HepG2 (cell line): ENCODE data around the gene IGFL1. TPM values are rescaled to one million over a fixed set of nuclear protein-coding genes. Genes with fewer than 3 reads are reported as not detected.
A peak's percentile ranks its signal among the peaks of the same experiment; 100 is the strongest.

ENCODE experiments used
- CCAR2 ChIP-seq: fragments of 200-400 bp; formaldehyde crosslinking; optimal IDR thresholded peaks from 2 replicates; pipeline ENCODE3; 2018; ENCODE audit warnings: low read depth, mild to moderate bottlenecking, low read length, moderate library complexity
- DPF2 ChIP-seq: sonication (generic); formaldehyde crosslinking; IDR thresholded peaks from 2 replicates; pipeline ENCODE4 v1.4.0; 2020; ENCODE audit warnings: mild to moderate bottlenecking, low read depth, missing genetic modification reagents, borderline replicate concordance
- EEA1 ChIP-seq: sonication (generic); formaldehyde crosslinking; IDR thresholded peaks from 2 replicates; pipeline ENCODE4 v1.5.1; 2020; ENCODE audit warnings: mild to moderate bottlenecking, missing genetic modification reagents, borderline replicate concordance
- FOSL1 ChIP-seq: sonication (generic); formaldehyde crosslinking; IDR thresholded peaks from 2 replicates; pipeline ENCODE4 v1.9.0; 2021; ENCODE audit warnings: missing genetic modification reagents, borderline replicate concordance
- FOXA3 ChIP-seq: IDR thresholded peaks from 2 replicates; pipeline ENCODE4 v1.6.1; 2016; ENCODE audit warnings: missing genetic modification reagents, missing compliant biosample characterization
- GPN1 ChIP-seq: sonication (generic); formaldehyde crosslinking; IDR thresholded peaks from 2 replicates; pipeline ENCODE4 v1.5.1; 2020; ENCODE audit warnings: missing genetic modification reagents, borderline replicate concordance
- JUND ChIP-seq: sonication (generic); formaldehyde crosslinking; IDR thresholded peaks from 2 replicates; pipeline ENCODE4 v1.8.0; 2022; ENCODE audit warnings: mild to moderate bottlenecking, missing genetic modification reagents
- MATR3 ChIP-seq: sonication (generic); formaldehyde crosslinking; IDR thresholded peaks from 2 replicates; pipeline ENCODE4 v1.4.0; 2020; ENCODE audit warnings: missing genetic modification reagents
- NFKBIZ ChIP-seq: IDR thresholded peaks from 2 replicates; pipeline ENCODE4 v1.6.1; 2018; ENCODE audit warnings: missing genetic modification reagents, missing compliant biosample characterization
- PAF1 ChIP-seq: IDR thresholded peaks from 2 replicates; pipeline ENCODE4 v1.6.1; 2016; ENCODE audit warnings: missing genetic modification reagents, missing compliant biosample characterization
- PBX3 ChIP-seq: sonication (generic); formaldehyde crosslinking; IDR thresholded peaks from 2 replicates; pipeline ENCODE4 v1.8.1; 2023; ENCODE audit warnings: missing genetic modification reagents, inconsistent platforms, borderline replicate concordance
- SP1 ChIP-seq, 2 experiments: fragments of 450-650 bp in 1 of 2; sonication (generic) in 1 of 2; formaldehyde crosslinking in 1 of 2; IDR thresholded peaks; 2 replicates each; pipeline versions ENCODE4 v1.4.0 to v1.6.1; 2016 to 2020; ENCODE audit warnings: missing genetic modification reagents in 1 of 2
- TCF7 ChIP-seq: sonication (generic); IDR thresholded peaks from 2 replicates; pipeline ENCODE4 v1.6.1; 2016; ENCODE audit warnings: antibody characterized with exemption, low read depth
- TRIM22 ChIP-seq: fragments of 450-650 bp; IDR thresholded peaks from 2 replicates; pipeline ENCODE4 v1.6.1; 2017
- ZBTB14 ChIP-seq: sonication (generic); formaldehyde crosslinking; IDR thresholded peaks from 2 replicates; pipeline ENCODE4 v1.4.0; 2020; ENCODE audit warnings: missing genetic modification reagents
- ZBTB33 ChIP-seq: sonication (generic); formaldehyde crosslinking; IDR thresholded peaks from 2 replicates; pipeline ENCODE4 v1.4.0; 2020; ENCODE audit warnings: missing genetic modification reagents
- ZNF282 ChIP-seq: fragments of 450-650 bp; IDR thresholded peaks from 2 replicates; pipeline ENCODE4 v1.6.1; 2018; ENCODE audit not compliant: partially characterized antibody
- ZNF292 ChIP-seq: sonication (generic); formaldehyde crosslinking; IDR thresholded peaks from 2 replicates; pipeline ENCODE4 v1.8.1; 2022; ENCODE audit warnings: mild to moderate bottlenecking, low read depth, missing genetic modification reagents, borderline replicate concordance
- ZNF329 ChIP-seq: sonication (generic); formaldehyde crosslinking; IDR thresholded peaks from 2 replicates; pipeline ENCODE4 v1.9.0; 2021; ENCODE audit warnings: low read depth, mild to moderate bottlenecking, missing genetic modification reagents
- ZNF550 ChIP-seq: sonication (generic); formaldehyde crosslinking; IDR thresholded peaks from 2 replicates; pipeline ENCODE4 v1.4.0; 2020; ENCODE audit warnings: mild to moderate bottlenecking, missing genetic modification reagents, borderline replicate concordance
- ZNF558 ChIP-seq: sonication (generic); formaldehyde crosslinking; IDR thresholded peaks from 2 replicates; pipeline ENCODE4 v1.9.0; 2022; ENCODE audit warnings: mild to moderate bottlenecking, missing genetic modification reagents, borderline replicate concordance
- ZNF766 ChIP-seq: sonication (generic); formaldehyde crosslinking; IDR thresholded peaks from 2 replicates; pipeline ENCODE4 v1.5.0; 2020; ENCODE audit warnings: missing genetic modification reagents, borderline replicate concordance
- ZNF839 ChIP-seq: sonication (generic); formaldehyde crosslinking; IDR thresholded peaks from 2 replicates; pipeline ENCODE4 v1.4.0; 2020; ENCODE audit warnings: missing genetic modification reagents, mild to moderate bottlenecking, borderline replicate concordance
- polyA plus RNA-seq, 8 experiments: library from polyadenylated mRNA; depleted of rRNA in 3 of 8; stranded (reverse) in 7 of 8; unstranded in 1 of 8; fragments of >200 nt; fragmentation: Illumina TruSeq in 4 of 8; extraction: Trizol in 4 of 8; gene quantifications; 2 replicates each; pipeline versions ENCODE4 v1.2.1 to v1.2.3, GENCODE V29; 2011 to 2016; ENCODE audit warnings: low read depth in 4 of 8, missing spikeins in 1 of 8, mixed read lengths in 1 of 8; ENCODE audit not compliant: insufficient read depth in 1 of 8
- total RNA-seq, 5 experiments: library from RNA; depleted of rRNA; stranded (reverse); fragments of >200 nt; fragmentation: Illumina TruSeq; extraction: Trizol; gene quantifications; 2 replicates each; pipeline ENCODE4 v1.2.3, GENCODE V29; 2016; ENCODE audit warnings: low read depth in 1 of 5
- TF ChIP-seq, protein P1 (sequence below), 2 experiments: fragments of 450-650 bp in 1 of 2; sonication (generic) in 1 of 2; formaldehyde crosslinking; IDR thresholded peaks; 2 replicates each; pipeline versions ENCODE4 v1.5.0 to v1.8.0; 2020 to 2022; ENCODE audit warnings: mild to moderate bottlenecking in 1 of 2, missing genetic modification reagents in 1 of 2

Gene IGFL1
- total and polyA plus RNA-seq, 2 of the 13 experiments (the other 11 are each of a cell fraction or from before 2014, with no cell fraction given), result not detected

DNA sequence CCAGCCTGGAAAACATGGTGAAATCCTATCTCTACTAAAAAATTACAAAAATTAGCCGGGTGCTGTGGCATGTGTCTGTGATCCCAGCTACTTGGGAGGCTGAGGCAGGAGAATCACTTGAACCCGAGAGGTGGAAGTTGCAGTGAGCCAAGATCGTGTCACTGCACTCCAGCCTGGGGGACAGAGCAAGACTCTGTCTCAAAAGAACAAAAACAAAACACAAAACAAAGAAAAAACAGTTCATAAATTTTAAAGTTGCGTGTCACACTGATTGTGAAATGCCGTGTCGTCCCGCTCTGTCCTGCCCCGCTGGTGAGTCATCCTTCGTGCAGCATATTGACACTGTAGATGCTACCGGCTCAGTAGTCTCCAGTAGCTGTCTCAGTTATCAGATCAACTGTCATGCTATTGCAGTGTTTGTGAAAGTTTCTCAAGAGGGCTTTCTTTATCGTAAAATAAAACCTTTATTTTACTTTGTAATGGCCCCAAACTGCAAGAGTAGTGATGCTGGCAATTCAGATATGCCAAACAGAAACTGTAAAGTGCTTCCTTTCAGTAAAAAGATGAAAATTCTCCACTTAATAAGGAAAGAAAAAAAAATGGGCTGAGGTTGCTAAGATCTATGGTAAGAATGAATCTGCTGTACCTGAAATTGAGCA lies 36.4 kb upstream of the IGFL1 start (continued):
- no peak for TF ChIP-seq PBX3 (CRISPR knock-in tag)
- peak; percentile 97 for TF ChIP-seq FOXA3 (CRISPR knock-in tag)
- TF ChIP-seq EEA1 (CRISPR knock-in tag), result no peak
- no peak for TF ChIP-seq TRIM22
- TF ChIP-seq ZNF550 (CRISPR knock-in tag), result no peak
- TF ChIP-seq PAF1 (CRISPR knock-in tag), result no peak
- peak; percentile 96 for TF ChIP-seq JUND (CRISPR knock-in tag)
- TF ChIP-seq NFKBIZ (CRISPR knock-in tag), result 0 out of 2 replicates have a peak, but pooled peaks have one; percentile 28
- no peak for TF ChIP-seq CCAR2
- TF ChIP-seq SP1 (IDR thresholded peaks at IDR 0.05), result no peak
- TF ChIP-seq SP1 (CRISPR knock-in tag; IDR thresholded peaks at IDR 0.05), result no peak
- no peak for TF ChIP-seq GPN1
- TF ChIP-seq ZNF839, result no peak
- TF ChIP-seq MATR3 (CRISPR knock-in tag), result no peak
- peak; percentile 68 for TF ChIP-seq DPF2 (CRISPR knock-in tag)
- TF ChIP-seq FOSL1 (CRISPR knock-in tag), result peak; percentile 97
- no peak for TF ChIP-seq ZNF558 (CRISPR knock-in tag)
- 0 out of 2 replicates have a peak, but pooled peaks have one; percentile 15 for TF ChIP-seq ZBTB33 (CRISPR knock-in tag)
- no peak for TF ChIP-seq ZNF766 (CRISPR knock-in tag)
- TF ChIP-seq, protein P1, sequence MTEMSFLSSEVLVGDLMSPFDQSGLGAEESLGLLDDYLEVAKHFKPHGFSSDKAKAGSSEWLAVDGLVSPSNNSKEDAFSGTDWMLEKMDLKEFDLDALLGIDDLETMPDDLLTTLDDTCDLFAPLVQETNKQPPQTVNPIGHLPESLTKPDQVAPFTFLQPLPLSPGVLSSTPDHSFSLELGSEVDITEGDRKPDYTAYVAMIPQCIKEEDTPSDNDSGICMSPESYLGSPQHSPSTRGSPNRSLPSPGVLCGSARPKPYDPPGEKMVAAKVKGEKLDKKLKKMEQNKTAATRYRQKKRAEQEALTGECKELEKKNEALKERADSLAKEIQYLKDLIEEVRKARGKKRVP (CRISPR knock-in tag; IDR thresholded peaks at IDR 0.05), result peak in 1 of 2 experiments; percentile 80; a peak in 2 of 4 replicates
- no peak for TF ChIP-seq ZNF282
- TF ChIP-seq ZNF292, result peak; percentile 35; the same call in 1 of the 2 replicates
- TF ChIP-seq ZBTB14 (CRISPR knock-in tag), result no peak
- TF ChIP-seq TCF7, result 0 out of 2 replicates have a peak, but pooled peaks have one; percentile 20
- no peak for TF ChIP-seq ZNF329
